ENCODE measurements around the gene ERBIN. TPM values are rescaled to one million over a fixed set of nuclear protein-coding genes. Genes with fewer than 3 reads are reported as not detected.
"Not testable (repeated sequence)": the region's sequence is repeated elsewhere in the genome, so short reads cannot be mapped to it uniquely, and the experiment has no call there.

Gene ERBIN
- total RNA-seq, 1 donor, result 19.4 TPM

DNA sequence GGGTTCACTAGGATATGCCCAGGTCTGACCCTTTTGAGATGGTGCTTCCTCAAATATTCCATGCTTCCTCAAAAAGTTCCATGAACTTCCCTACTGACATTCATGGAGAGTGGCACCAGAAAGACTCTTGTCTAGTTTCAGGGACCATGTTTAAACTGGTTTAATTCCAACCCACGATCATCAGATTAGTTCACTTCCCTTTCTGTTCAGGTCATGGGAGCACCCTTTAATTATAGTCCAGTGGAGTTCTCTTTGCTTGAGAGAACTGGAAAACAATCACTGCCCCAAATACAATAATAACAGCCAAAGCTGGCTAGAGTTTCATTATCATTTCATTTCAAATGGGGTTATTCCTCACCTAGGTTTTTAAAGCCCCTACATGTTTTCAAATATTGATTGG lies 9.7 kb upstream of the ERBIN start:
- no peak for DNase-seq (ENCODE audit: low read depth in 2 of 3, low spot score in 2 of 3)

DNA sequence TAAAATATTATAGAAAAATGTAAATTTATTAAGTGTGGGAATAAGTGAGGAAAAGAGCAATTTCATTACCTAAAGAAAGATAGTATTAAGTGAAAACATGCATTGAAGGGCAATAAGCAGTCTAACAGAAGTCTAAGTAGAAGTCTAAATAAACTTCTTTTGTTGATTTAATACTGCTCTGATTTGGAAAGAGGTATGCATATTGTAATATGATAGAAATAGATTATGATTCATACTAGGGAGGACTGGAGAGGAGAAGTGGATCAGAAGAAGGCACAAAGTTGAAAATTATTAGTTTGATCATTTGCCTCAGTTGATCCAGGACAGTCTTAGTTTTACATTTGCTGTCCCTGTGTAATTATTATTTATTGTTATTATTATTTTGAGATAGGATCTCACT lies 6.6 kb upstream of the ERBIN start:
- no peak for DNase-seq (ENCODE audit: low read depth in 2 of 3, low spot score in 2 of 3)

DNA sequence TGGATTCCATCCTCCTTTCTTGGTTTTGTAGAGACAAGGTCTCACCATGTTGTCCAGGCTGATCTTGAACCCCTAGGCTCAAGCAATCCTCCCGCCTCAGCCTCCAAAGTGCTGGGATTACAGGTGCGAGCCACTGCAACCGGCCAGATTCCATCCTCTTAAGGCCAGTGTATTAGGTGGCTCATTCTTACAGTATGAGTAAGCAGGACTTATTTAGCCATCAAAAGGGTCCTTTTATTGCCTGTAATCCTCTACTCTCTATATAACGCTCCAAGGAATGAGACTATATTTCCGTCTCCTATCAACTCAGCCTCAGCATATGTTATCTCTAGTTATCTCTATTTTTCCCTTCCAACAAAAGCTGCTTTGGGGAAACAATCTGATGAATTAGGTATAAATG lies 3.0 kb upstream of the ERBIN start:
- DNase-seq (ENCODE audit: low read depth in 2 of 3, low spot score in 2 of 3), result no peak

DNA sequence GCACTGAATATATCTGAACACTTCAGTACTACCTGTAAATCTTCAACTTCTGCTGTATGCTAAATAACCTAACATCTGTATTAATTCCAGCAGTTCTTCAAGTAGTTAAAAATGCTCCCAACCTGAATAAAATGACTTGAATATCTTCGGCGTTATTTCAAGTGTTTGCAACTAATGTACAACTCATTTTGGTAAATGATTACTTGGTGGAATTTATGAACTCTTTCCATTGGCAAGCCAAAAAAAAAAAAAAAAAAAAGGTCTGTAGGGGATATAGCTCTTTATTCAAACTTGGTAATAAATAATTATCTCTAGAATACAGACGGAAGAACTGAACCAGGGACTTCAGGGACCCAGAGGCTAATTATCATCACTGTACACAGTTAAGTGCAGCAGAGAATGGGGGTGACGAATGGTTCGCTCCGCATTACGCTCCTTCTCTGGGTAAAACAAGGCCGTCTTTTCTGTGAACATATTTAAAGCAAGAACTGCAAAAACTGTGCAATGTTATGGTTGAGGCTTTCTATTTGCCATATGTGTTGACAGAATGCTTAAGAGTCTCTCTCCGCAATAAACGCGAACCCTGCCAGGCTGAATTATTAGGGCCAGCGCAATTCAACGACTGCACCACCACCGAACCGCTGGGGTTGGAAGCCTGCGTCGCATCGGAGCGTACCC lies 1.9 kb upstream of the ERBIN start:
- DNase-seq (ENCODE audit: low read depth in 2 of 3, low spot score in 2 of 3), result peak in 1 of 3 donors; percentile 16

DNA sequence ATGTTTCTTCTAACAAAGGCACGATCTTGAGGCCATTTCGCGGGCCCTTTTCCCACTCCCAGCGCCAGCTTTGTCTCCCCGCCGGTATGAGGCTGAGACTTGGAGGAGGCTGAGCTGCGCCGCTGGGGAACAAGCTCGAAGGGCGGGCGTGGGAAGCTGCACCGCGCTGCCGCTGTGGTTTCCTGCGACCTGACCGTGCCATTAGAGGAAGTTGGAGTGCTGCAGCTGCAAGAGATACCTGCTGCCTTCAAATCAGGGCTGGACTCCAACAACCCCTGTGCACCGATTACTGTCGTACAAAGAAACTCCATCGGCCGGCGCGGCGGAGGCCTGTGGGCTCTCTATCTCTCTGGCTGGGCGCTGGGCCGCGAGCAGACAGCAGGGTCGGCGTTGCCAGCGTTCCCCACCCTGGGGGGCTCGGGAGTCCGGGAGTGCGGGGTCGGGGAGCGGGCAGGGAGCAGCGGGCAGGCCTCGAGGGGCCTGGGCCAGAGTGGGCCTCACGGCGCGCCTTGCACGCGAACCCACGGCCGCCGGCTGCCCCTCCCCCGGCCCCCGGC lies 1.3 kb upstream of the ERBIN start:
- peak; percentile 57 to 95 (median 89) for DNase-seq (ENCODE audit: low read depth in 2 of 3, low spot score in 2 of 3)

DNA sequence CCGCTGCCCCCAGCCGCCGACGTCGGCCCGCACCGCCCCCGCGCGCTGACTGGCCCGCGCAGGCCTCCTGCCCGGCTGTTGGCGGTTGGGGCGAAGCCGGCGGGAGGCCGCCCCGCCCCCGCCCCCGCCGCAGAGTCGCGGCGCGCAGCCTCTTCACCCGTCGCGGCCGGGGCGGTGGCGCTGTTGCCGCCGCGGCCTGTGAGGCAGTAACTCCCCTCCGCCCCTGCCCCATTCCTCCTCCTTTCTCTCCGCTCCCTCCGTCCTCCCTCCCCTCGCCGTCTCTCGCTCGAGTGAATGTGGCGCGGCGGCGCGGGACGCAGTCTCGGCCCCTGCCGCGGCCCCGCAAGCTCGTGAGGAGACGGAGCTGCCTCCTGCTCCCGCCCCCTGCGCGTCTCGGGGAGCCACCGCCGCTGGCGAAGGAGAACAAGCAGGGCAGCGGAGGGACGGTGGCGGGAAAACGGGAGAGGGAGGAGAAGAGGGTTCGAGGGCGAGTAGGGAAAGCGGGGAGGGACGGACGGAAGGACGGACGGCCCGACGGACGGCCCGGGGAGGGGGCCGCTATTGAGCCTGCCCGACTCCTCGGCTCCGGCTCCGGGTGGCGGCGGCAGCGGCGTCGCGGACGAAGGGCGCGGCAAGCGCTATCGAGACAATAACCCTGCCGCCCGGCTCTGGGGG lies 637 bp upstream of the ERBIN start:
- peak; percentile 75 to 92 (median 91) for DNase-seq (ENCODE audit: low read depth in 2 of 3, low spot score in 2 of 3)

DNA sequence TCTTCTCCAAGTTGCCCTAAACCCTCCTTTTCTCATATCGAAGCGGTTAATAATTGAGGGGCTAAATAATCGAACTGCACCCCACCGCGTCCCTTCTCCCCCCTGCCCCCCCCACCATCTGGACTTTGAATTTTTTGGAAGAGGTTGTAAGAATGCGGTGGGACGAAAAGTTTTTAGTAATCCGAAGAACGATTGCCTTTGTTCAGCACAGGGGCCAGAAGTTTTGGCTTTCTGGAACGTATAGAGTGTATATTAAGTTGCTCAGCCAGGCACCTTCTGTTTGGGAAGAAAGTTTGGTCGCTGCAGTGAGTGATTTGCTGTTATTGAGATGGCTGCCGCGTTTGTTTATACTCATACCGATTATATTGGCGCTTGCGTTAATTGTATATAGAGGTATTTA lies 518 bp downstream of the ERBIN start:
- no peak for DNase-seq (ENCODE audit: low read depth in 2 of 3, low spot score in 2 of 3)

DNA sequence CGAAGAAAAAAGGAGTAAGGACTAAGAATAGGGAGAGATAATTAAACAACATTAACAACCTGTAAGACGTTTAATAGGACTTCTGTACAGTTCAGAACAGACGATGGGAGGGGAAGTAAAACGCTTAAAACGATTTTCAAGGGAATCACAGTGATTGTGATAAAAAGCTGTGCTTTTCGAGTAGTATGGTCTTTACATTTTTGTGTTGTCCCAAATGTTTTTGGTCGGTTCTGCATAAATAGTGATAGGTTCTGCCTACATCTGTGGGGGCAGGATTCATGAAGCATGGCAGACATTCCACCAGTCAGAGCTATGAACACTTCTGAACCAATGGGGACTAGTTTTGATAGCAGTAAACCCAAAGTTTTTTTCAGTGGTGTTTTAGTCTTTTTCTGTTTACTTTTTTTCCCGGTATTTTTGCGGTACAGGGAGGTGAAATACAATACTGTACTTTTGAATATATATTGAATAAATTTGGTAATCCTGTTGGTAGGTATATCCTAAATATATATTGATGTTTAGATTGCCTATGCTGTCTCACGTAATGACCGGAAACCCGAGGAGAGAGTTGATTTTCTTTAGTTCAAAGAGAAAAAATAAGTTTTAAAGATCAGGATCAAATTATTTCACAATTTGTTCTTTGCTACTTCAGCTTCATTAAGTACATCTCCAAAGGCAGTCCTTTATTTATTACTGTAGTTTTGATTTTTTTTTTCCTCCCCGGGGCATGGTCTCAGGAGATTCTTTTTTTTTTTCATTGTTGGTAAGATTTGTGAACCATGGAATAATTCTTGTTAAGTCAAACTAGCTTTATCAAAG lies 1.3 kb downstream of the ERBIN start:
- DNase-seq (ENCODE audit: low read depth in 2 of 3, low spot score in 2 of 3), result peak in 2 of 3 donors; percentile 42 to 59

DNA sequence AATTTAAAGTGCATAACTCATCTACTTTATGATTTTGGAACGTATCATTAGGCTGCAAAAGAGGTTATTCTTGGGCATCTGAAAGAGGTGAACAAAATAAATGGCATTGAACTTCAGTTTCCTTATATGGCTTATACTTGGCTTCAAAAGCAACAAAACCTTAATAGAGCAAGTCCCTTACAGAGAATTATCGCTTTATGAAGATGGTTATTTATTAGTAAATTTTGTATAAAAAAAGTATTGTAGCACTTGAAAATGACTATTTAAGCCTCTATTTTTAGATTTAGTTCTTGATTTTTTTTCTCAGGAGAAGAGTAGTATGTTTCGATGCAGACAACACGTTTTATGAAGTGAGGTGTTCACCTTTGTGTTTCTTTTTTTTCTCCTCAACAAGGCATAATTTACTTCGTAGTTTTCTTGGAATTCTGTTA lies 2.0 kb downstream of the ERBIN start:
- DNase-seq (ENCODE audit: low read depth in 2 of 3, low spot score in 2 of 3), result no peak

DNA sequence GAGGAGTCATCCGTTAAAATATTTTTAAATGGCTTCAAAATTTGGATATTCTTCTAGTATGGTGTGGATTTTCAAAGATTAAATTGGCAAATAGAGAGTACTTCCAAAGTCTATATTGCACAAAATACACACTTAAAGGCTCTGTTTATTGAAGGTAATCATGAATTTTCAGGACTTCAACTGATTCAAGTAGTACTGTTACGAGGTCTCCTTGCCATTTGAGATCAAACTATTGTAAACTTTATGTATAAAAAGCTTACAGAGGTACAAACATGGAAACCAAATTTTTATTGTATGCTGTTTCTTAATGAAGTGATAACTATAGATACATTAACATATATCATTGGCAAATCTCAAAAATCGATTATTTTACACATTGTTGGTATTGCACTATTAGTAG lies 2.5 kb downstream of the ERBIN start:
- DNase-seq (ENCODE audit: low read depth in 2 of 3, low spot score in 2 of 3), result no peak

DNA sequence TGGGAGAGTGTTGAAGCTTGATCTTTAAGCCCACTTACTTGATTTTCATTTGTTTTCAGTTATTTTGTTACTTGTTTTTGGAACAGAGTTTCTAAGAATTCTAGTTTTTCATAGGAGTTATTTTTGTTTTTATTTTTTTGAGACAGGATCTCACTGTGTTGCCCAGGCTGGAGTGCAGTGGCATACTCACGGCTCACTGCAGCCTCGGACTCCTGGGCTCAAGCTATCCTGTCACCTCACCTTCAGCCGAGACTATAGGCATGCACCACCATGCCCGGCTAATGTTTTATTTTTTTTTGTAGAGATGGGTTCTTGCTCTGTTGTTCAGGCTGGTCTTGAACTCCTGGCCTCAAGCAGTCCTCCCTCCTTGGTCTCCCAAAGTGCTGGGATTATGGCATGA lies 6.3 kb downstream of the ERBIN start:
- no peak for DNase-seq (ENCODE audit: low read depth in 2 of 3, low spot score in 2 of 3)

DNA sequence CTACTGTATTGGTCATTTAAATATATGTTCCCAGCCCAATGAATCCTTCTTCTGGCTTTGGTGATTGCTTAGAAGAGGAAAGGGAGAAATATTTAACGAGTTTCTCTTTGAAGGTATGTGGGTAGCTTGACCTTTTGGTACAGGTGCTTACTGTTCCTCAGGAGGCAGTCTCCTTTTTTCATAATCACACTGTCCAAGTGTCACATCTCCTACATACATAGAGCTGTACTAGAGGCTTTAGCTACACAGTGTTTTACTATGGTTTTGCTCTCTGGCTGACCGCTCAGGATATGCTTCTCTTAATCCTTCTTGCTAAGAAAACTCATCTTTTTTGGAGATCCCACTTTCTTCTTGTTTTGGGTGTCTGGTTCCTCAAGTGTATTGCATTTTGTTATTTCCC lies 6.9 kb downstream of the ERBIN start:
- DNase-seq (ENCODE audit: low read depth in 2 of 3, low spot score in 2 of 3), result no peak

DNA sequence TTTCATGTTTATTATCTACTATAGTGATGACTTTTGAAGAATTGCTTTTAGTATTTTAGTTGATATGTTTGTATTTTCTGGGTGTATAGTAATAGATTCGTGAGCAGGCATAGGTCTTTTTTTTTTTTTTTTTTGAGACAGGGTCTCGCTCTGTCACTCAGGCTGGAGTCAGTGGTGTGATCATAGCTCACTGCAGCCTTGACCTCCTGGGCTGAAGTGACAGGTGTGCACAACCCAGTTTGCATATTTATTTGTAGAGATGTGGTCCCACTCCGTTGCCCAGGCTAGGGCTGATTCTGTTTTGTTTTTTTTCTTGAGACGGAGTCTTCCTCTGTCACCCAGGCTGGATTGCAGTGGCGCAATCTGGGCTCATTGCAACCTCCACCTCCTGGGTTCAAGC lies 11.9 kb downstream of the ERBIN start:
- DNase-seq (ENCODE audit: low read depth in 2 of 3, low spot score in 2 of 3), result no peak

DNA sequence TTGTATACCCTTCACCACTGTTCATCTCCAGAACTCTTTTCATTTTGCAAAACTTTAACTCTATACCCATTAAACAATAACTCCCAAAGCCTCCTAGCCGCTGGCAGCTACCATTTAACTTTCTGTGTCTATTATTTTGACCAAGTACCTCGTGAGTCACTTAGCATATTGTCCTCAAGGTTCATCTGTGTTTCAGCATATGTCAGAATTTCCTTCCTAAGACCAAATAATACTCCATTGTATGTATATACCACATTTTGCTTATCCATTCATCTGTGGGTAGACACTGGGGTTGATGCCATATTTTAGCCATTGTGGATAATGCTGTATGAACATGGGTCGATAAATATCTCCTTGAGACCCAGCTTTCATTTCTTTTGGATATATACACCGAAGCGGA lies 17.4 kb downstream of the ERBIN start:
- DNase-seq (ENCODE audit: low read depth in 2 of 3, low spot score in 2 of 3), result no peak

DNA sequence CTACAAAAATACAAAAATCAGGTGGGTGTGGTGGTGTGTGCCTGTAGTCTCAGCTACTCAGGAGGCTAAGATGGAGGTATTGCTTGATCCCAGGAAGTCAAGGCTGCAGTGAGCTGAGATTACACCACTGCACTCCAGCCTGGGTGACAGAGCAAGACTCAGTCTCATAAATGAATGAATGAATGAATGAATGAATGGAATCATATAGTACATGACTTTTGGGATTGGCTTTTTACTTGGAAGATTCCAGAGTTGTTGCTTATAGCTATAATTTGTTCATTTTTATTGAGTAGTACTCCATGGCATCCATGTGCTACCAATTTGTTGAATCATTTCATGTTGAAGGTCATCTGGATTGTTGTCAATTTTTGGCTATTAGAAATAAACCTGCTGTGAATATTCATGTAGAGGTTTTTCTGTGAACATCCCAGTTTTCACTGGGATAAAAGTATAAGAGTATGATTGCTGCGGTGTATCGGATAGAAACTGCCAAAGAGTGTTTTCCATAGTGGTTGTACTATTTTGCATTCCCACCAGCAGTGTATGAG lies 19.9 kb downstream of the ERBIN start:
- DNase-seq (ENCODE audit: low read depth in 2 of 3, low spot score in 2 of 3), result no peak

DNA sequence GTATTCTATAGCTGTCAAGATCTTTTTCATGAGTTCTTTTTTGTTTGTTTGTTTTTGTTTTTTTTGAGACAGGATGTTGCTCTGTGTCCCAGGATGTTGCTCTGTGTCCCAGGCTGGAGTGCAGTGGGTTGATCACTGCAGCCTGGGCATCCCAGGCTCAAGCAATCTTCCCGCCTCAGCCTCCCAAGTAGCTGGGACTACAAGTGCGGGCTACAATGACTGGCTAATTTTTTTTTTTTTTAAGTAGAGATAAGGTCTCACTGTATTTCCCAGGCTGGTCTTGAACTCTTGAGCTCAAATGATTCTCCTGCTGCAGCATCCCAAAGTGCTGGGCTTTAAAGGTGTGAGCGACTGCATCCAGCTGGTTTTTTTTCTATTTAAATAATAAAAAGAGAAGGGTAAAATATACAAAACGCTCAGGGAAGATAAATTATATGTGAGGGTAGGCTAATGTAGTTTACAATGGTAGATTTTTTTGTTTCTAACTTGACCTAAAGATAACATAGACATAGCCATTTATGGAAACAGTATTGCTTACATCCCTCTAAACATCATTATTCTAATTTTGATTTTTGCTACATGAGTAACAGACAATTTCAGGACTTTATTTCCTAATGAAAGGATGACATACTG lies 21.9 kb downstream of the ERBIN start:
- DNase-seq (ENCODE audit: low read depth in 2 of 3, low spot score in 2 of 3), result no peak

DNA sequence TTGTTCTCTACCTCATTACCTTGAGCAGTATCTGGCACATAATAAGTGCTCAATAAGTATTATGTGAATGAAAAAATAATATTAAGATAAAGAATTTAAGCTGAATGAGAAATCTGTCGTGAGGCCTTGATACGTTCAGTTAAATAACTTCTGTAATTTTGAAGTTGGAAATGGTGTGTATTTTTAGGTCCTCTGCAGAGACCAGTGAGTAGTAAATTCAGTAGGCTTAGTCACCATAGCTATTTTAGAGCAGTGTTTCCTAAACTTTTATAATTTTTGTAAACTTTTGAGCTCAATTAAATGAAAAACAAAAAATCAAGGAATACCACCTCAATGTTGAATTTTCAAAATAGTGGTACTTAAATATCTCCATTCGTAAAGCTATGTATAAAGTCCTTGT lies 25.0 kb downstream of the ERBIN start:
- no peak for DNase-seq (ENCODE audit: low read depth in 2 of 3, low spot score in 2 of 3)

DNA sequence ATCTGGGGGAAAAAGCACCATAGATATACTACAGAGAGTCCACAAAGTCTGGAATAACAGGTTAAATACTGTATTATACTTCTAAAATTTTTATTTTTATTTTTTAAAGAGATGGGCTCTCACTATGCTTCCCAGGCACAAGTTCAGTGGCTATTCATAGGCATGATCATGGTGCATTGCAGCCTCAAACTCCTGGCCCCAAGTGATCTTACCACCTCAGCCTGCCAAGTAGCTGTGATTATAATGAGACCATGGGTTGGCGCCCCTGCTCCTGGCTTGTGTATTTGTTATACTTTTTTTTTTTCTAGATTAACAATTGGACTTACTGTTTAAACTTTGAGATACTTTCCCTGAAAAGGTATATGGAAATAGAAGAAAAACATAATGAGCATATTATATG lies 25.9 kb downstream of the ERBIN start:
- DNase-seq (ENCODE audit: low read depth in 2 of 3, low spot score in 2 of 3), result no peak

DNA sequence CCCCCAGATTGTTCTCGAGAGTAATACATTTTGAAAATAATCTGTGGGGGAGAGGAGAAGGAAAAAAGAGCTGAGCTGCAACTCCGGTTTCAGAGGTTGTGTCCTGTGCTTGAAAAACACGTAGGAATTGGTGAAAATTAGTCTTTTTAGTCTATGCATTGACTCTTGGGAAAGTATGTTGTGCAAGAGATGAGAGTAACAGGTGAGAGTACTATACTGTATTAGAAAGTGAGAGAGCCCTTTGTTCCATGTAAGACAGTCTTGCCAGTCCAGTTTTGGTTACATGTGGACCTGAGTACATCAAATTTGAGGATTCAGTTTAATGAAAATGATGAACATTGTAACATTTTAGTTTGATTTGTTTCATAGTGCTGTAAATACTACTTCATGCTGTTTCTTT lies 27.8 kb downstream of the ERBIN start:
- DNase-seq (ENCODE audit: low read depth in 2 of 3, low spot score in 2 of 3), result no peak

DNA sequence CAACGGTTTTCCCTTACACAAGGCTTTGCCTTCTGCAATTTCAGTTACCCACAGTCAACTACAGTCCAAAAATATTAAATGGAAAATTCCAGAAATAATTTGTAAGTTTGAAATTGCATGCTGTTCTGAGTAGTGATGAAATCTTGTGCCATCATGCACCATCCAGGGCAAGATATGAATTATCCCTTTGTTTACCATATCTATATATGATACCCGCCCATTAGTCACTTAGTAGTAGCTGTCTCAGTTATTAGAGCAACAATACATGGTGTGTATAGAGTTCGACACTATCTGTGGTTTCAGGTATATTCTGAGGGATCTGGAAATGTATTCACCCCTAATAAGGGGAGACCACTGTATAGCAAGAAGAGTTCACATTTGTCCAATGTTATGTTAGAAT lies 29.4 kb downstream of the ERBIN start:
- no peak for DNase-seq (ENCODE audit: low read depth in 2 of 3, low spot score in 2 of 3)

DNA sequence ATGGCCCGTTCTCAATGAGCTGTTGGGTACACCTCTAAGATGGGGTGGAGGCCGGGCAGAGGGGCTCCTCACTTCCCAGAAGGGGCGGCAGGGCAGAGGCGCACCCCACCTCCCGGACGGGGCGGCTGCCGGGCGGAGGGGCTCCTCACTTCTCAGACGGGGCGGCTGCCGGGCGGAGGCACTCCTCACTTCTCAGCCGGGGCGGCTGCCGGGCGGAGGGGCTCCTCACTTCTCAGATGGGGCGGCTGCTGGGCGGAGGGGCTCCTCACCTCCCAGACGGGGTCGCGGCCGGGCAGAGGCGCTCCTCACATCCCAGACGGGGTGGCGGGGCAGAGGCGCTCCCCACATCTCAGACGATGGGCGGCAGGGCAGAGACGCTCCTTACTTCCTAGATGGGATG lies 31.3 kb downstream of the ERBIN start:
- DNase-seq (ENCODE audit: low read depth in 2 of 3, low spot score in 2 of 3), result not testable (repeated sequence)
